ENCODE measurements around the gene KLHL13. TPM values are rescaled to one million over a fixed set of nuclear protein-coding genes. Genes with fewer than 3 reads are reported as not detected.
"Not testable (repeated sequence)": the region's sequence is repeated elsewhere in the genome, so short reads cannot be mapped to it uniquely, and the experiment has no call there.

Gene KLHL13
- total RNA-seq, 1 donor from 2014 or later: 0.28 TPM

DNA sequence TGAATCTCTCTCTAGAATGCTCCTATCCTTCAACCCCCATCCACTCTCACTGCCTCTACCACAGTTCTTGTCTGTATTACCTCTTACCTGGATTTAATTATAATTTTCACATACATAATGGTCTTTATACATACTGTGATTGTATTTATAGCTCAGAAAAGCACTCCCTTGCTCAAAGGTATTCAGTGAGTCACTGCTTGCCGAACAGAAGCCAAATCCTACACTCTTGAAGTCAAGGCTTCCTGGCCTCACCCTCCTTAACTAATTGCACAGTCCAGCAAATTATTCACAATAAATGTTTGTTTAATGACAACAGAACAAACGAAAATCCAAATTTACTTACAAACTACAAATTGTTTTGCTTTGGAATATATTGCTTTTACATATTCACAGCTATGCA, 159.5 kb downstream of the KLHL13 start:
- no peak for DNase-seq
- Mint-ChIP-seq H3K4me3 (no peak overlapping the region), H3K9me3 (no peaks in the 10 kb centered on the region), H3K27me3 (no peaks in the 10 kb centered on the region), H3K36me3 (ENCODE audit: low read depth) (no peaks in the 10 kb centered on the region), H3K4me1 (no peaks in the 10 kb centered on the region), H3K27ac (no peak overlapping the region)
- intact Hi-C loops (cut with micrococcal nuclease): no loop called here

DNA sequence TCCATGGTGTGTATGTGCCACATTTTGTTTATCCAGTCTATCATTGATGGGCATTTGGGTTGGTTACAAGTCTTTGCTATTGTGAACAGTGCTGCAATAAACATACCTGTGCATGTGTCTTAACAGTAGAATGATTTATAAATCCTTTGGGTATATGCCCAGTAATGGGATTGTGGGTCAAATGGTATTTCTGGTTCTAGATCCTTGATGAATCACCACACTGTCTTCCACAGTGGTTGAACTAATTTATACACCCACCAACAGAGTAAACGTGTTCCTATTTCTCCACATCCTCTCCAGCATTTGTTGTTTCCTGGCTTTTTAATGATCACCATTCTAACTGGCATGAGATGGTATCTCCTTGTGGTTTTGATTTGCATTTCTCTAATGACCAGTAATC, 177.3 kb downstream of the KLHL13 start:
- H3K27ac Mint-ChIP-seq; DNase-seq; H3K4me1 Mint-ChIP-seq; H3K36me3 Mint-ChIP-seq (ENCODE audit: low read depth); H3K4me3 Mint-ChIP-seq; H3K27me3 Mint-ChIP-seq; H3K9me3 Mint-ChIP-seq; intact Hi-C loops (cut with micrococcal nuclease): not testable (repeated sequence)

DNA sequence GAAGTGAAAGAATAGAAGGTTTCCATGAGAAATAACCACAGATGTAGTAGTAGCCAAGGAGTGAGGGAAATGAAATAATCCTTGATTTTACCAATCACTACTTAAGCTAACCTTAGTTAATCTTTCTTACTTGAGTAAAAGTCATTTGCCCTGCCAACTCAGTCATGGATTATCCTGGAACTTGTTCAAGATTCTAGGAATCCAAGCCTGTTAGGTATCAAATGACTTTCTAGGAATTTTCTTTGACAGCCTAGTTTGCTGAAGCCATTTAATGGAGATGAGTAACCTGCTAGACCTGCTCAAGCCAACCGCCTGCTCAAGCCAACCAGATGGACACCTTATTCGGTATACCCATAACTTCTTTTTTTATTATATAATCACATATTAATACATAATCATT, 180.5 kb downstream of the KLHL13 start:
- intact Hi-C loops (cut with micrococcal nuclease): no loop called here

DNA sequence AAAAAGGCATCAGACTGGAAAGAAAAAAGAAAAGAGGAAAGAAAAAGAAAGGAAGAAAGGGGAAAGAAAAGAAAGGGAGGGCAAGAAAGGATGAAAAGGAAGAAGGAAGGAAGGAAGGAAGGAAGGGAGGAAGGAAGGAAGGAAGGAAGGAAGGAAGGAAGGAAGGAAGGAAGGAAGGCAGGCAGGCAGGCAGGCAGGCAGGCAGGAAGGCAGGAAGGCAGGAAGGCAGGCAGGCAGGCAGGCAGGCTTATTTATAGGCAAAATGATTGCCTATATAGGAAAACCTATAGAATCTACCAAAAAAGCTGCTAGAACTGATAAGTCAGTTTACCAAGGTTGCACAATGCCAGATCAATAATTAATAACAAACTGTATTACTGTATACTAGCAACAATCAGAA, 186.5 kb downstream of the KLHL13 start:
- H3K4me1 Mint-ChIP-seq; H3K4me3 Mint-ChIP-seq; intact Hi-C loops (cut with micrococcal nuclease); H3K9me3 Mint-ChIP-seq; H3K27ac Mint-ChIP-seq; H3K36me3 Mint-ChIP-seq (ENCODE audit: low read depth); H3K27me3 Mint-ChIP-seq; DNase-seq: not testable (repeated sequence)

More for the DNA sequence above, 180.5 kb downstream of the KLHL13 start:
- H3K27me3 Mint-ChIP-seq: no peaks in the 10 kb centered on the region
- H3K4me1 Mint-ChIP-seq: no peaks in the 10 kb centered on the region
- no peaks in the 10 kb centered on the region for H3K36me3 Mint-ChIP-seq (ENCODE audit: low read depth)
- no peak for DNase-seq
- H3K27ac Mint-ChIP-seq: no peak overlapping the region
- no peaks in the 10 kb centered on the region for H3K9me3 Mint-ChIP-seq
- H3K4me3 Mint-ChIP-seq: no peak overlapping the region

DNA sequence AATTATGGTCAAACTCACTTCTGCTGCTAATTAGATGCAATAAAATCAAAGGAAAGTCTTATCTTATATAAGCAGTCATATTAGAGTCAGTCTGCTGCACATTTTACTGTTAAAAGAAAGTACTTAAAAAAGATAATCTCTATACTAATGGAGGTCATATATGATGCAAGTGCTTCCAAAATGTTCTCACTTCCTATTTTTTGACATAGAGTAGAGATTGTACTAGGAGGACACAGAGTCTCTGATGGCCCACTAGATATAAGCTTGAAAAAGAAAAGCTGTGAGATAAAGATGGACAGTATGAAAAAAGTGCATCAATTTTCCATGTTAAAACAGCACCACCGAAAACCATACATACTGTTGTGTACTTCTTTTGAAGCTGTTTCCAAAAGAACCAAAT, 196.9 kb downstream of the KLHL13 start:
- Mint-ChIP-seq H3K27ac (no peak overlapping the region), H3K27me3 (no peaks in the 10 kb centered on the region), H3K4me1 (no peaks in the 10 kb centered on the region), H3K9me3 (no peaks in the 10 kb centered on the region), H3K36me3 (ENCODE audit: low read depth) (no peaks in the 10 kb centered on the region), H3K4me3 (no peak overlapping the region)
- intact Hi-C loops (cut with micrococcal nuclease): no loop called here
- no peak for DNase-seq

DNA sequence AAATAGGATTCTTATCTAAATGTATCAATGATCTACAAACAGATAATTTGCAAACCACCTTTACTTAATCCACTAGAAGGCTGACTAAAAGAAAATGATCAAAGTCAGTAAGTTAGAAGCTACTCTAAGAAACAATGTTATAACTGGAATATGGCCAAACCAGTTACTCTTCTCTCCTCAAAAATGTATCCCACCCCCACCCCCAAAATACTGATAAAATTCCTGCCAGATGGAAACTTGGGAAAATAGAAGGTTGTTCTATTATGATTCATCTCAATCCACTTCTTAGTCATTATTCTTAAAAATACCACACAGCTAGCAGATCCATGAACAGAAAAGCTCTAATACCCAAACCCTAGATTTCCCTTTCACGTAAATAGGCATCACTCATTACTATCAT, 206.4 kb downstream of the KLHL13 start:
- DNase-seq: no peak
- Mint-ChIP-seq H3K36me3 (ENCODE audit: low read depth) (no peaks in the 10 kb centered on the region), H3K4me1 (no peaks in the 10 kb centered on the region), H3K27me3 (no peaks in the 10 kb centered on the region), H3K27ac (no peak overlapping the region), H3K4me3 (no peak overlapping the region), H3K9me3 (no peaks in the 10 kb centered on the region)
- intact Hi-C loops (cut with micrococcal nuclease): no loop called here

DNA sequence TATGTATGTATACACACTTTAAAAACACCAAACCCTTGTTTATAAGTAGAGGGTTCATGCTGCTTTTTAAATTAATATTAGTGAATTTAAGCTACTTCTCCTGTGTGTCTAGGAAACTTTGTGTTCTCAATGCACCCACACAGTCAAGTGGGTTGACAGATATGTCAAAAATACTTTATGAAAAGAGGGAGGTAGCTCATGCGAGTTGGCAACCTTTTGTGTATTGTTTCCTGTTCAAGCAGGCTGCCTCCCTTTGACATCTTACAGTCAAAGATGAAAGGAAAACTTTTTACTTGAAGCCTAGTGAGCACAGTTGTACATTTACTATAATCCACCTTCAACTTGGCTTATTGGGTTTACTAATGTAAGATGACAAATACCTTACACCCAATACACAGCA, 218.4 kb downstream of the KLHL13 start:
- intact Hi-C loops (cut with micrococcal nuclease): no loop called here
- DNase-seq: no peak
- Mint-ChIP-seq H3K4me1 (peaks cover 2% of the 10 kb centered on the region), H3K4me3 (no peak overlapping the region), H3K27me3 (no peaks in the 10 kb centered on the region), H3K9me3 (no peaks in the 10 kb centered on the region), H3K27ac (no peak overlapping the region), H3K36me3 (ENCODE audit: low read depth) (no peaks in the 10 kb centered on the region)

DNA sequence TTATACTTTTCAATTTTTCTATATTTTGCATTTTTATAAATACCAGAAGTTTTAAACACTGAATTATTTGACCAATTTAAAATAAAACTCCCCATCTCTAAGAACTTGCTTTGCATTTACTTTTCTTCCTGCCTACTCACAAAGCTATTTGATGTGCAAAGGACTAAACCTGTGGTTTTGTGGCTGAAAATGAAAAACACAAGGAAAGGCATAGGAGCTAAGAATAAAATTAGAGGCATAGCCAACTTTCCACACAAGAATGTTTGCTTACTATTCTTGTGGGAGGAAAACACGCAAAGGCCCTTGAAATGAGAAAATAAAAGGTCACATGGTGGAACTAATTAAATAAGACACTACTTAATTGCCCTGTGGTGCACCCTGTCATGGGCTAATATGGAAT, 221.2 kb downstream of the KLHL13 start:
- no peak for DNase-seq
- intact Hi-C loops (cut with micrococcal nuclease): no loop called here
- Mint-ChIP-seq H3K4me3 (no peak overlapping the region), H3K9me3 (no peaks in the 10 kb centered on the region), H3K36me3 (ENCODE audit: low read depth) (no peaks in the 10 kb centered on the region), H3K4me1 (peaks cover 2% of the 10 kb centered on the region), H3K27ac (no peak overlapping the region), H3K27me3 (no peaks in the 10 kb centered on the region)

DNA sequence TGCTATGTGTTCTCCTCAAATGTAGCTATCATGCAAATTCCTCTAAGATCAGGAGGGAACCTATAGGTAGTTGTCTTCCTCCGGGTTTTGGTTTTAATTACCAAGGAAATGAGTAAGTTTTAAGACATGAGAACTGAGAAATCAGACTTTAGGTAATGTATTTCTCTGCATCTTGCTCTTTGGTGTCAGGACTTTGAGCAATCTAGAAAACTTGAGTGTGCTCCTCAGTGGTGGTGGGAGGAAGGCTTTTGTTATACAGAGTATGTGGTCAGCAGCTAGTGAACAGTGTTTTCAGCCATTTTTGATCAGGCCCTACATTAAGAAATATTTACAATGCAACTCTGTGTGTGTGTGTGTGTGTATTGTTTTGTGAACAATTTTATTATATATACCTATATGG, 224.1 kb downstream of the KLHL13 start:
- Mint-ChIP-seq H3K27me3 (no peaks in the 10 kb centered on the region), H3K4me1 (peaks cover 2% of the 10 kb centered on the region), H3K27ac (no peak overlapping the region)

DNA sequence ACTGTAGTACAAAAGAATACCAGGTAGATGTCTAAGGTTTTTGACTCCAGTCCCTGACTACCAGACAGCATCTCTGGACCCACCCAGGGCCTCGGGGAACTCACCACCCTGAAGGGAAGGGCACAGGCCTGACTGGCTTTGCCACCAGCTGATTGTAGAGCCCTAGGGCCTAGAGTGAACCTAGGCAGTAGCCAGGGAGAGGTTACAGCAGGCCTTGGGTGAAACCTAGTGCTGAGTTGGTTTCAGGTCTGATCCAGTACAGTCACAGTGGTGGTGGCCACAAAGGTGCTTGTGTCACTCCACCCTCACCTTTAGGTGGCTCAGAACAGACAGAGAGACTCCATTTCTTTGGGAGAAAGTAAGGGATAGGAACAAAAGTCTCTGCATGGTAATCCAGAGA, 244.8 kb downstream of the KLHL13 start:
- Mint-ChIP-seq H3K27ac (no peak overlapping the region), H3K9me3 (peaks cover 4% of the 10 kb centered on the region), H3K36me3 (ENCODE audit: low read depth) (no peaks in the 10 kb centered on the region), H3K4me1 (no peaks in the 10 kb centered on the region), H3K4me3 (no peak overlapping the region), H3K27me3 (no peaks in the 10 kb centered on the region)
- intact Hi-C loops (cut with micrococcal nuclease): no loop called here
- no peak for DNase-seq

More for the DNA sequence above, 224.1 kb downstream of the KLHL13 start:
- Mint-ChIP-seq H3K36me3 (ENCODE audit: low read depth) (no peaks in the 10 kb centered on the region), H3K9me3 (no peaks in the 10 kb centered on the region), H3K4me3 (no peak overlapping the region)
- intact Hi-C loops (cut with micrococcal nuclease): no loop called here
- no peak for DNase-seq

DNA sequence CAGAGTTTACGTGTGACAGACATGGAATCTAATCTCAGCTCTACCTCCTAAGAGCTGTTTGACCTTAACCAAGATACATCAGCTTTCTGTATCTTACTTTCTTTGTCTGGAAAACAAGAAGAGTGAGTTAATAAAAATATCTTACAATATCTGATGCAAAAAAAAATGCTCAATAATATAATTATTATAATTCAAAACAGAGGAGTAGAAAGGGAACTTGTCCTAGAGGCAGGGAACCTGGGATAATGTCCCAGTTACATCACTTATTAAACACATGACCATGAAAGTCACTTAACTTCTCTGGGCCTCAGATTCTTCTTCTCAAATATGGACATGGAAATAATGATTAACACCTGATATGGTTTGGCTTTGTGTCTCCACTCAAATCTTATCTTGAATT, 256.1 kb downstream of the KLHL13 start:
- intact Hi-C loops (cut with micrococcal nuclease): no loop called here
- no peak overlapping the region for H3K27ac Mint-ChIP-seq

DNA sequence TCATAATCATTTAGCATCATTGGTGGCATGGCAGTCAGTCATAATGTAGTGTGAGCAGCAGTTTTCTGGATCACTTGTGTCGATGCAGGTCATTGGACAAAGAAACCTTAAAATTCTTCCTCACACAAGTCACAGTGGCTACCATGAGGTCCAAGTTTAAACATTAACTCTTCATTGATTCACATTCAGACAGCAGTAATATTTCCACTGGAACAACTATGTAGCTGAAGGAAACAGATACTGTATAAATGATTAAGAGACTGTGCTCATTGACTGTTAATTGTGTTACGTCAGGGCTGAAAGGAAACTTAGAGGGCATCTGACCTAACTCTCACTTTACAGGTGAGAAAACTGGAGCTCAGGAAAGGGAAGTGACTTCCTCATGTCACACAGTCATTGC, 261.8 kb downstream of the KLHL13 start:
- intact Hi-C loops (cut with micrococcal nuclease): no loop called here
- no peak overlapping the region for H3K4me3 Mint-ChIP-seq
- H3K36me3 Mint-ChIP-seq (ENCODE audit: low read depth): no peaks in the 10 kb centered on the region
- H3K27me3 Mint-ChIP-seq: no peaks in the 10 kb centered on the region
- H3K4me1 Mint-ChIP-seq: no peaks in the 10 kb centered on the region
- H3K9me3 Mint-ChIP-seq: no peaks in the 10 kb centered on the region
- no peak for DNase-seq
- no peak overlapping the region for H3K27ac Mint-ChIP-seq

More for the DNA sequence above, 256.1 kb downstream of the KLHL13 start:
- H3K9me3 Mint-ChIP-seq: no peaks in the 10 kb centered on the region
- no peaks in the 10 kb centered on the region for H3K27me3 Mint-ChIP-seq
- no peak for DNase-seq
- no peaks in the 10 kb centered on the region for H3K4me1 Mint-ChIP-seq
- H3K4me3 Mint-ChIP-seq: no peak overlapping the region
- H3K36me3 Mint-ChIP-seq (ENCODE audit: low read depth): no peaks in the 10 kb centered on the region

DNA sequence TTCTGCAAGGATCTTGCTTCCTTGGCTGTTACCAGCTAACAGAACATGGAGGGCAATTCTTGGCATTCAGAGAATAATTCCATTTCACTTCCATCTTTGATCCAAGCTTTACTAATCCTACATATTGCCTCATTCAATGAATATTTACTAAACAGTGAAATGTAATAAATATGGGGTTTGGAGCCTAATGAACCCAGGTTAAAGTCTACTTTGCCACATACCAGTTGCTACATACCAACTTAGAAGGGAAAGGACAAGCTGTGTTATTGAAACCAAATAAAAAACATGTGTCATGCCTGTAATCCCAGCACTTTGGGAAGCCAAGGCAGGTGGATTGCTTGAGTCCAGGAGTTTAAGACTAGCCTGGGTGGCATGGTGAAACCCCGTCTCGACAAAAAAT, 265.6 kb downstream of the KLHL13 start:
- intact Hi-C loops (cut with micrococcal nuclease): no loop called here
- Mint-ChIP-seq H3K27ac (no peak overlapping the region), H3K36me3 (ENCODE audit: low read depth) (no peaks in the 10 kb centered on the region), H3K27me3 (no peaks in the 10 kb centered on the region), H3K9me3 (no peaks in the 10 kb centered on the region), H3K4me3 (no peak overlapping the region), H3K4me1 (no peaks in the 10 kb centered on the region)
- DNase-seq: no peak
